PC-3 (cell line): Measurements from ENCODE around the gene TRIM44.

Experiments used
- CTCF ChIP-seq: fragments of 300-600 bp; sonication (generic); conservative IDR thresholded peaks from 2 replicates; pipeline ENCODE4 v1.5.1; 2017; ENCODE audit warnings: antibody characterized with exemption, low read depth, mild to moderate bottlenecking, low read length
- EZH2 ChIP-seq: fragments of 300-600 bp; sonication (generic); IDR thresholded peaks from one replicate; pipeline ENCODE4 v1.6.1; 2017; ENCODE audit warnings: antibody characterized with exemption, mild to moderate bottlenecking, low read length; ENCODE audit not compliant: unreplicated experiment
- EZH2phosphoT487 ChIP-seq: fragments of 300-600 bp; sonication (generic); IDR thresholded peaks from 2 replicates; pipeline ENCODE4 v1.6.1; 2018; ENCODE audit warnings: mild to moderate bottlenecking, antibody characterized with exemption, low read length, borderline replicate concordance

GRCh38 chr11:35675901-35676610 is 13.5 kb downstream of the TRIM44 start:
- TF ChIP-seq CTCF (no peak), EZH2phosphoT487 (no peak), EZH2 (no peak)
